Neuronal stem cell (in vitro differentiated cells): ENCODE measurements around the gene RTL1.
A peak's percentile ranks its signal among the peaks of the same experiment; 100 is the strongest.

Experiments used
- DNase-seq: peaks from one replicate; pipeline ENCODE4 v3.0.0-alpha.2; 2013; ENCODE audit warnings: low spot score
- H2AFZ ChIP-seq: one replicate; pipeline ENCODE4 v1.6.1; 2013; ENCODE audit warnings: mild to moderate bottlenecking, low read length, inconsistent platforms
- H2AK5ac ChIP-seq: 2 replicates; pipeline ENCODE4 v1.6.1; 2013; ENCODE audit warnings: low read depth, mild to moderate bottlenecking, inconsistent platforms, low read length, moderate library complexity, mixed read lengths
- H2BK120ac ChIP-seq: 2 replicates; pipeline ENCODE4 v1.6.1; 2013; ENCODE audit warnings: low read depth, mild to moderate bottlenecking, inconsistent platforms, low read length, moderate library complexity, mixed read lengths
- H2BK12ac ChIP-seq: one replicate; pipeline ENCODE4 v1.6.1; 2013; ENCODE audit warnings: low read length, inconsistent platforms
- H2BK15ac ChIP-seq: 2 replicates; pipeline ENCODE4 v1.6.1; 2013; ENCODE audit warnings: mild to moderate bottlenecking, low read length, inconsistent platforms, mixed read lengths
- H2BK5ac ChIP-seq: one replicate; pipeline ENCODE4 v1.6.1; 2013; ENCODE audit warnings: inconsistent platforms, mild to moderate bottlenecking, low read length, moderate library complexity
- H3K14ac ChIP-seq: one replicate; pipeline ENCODE4 v1.6.1; 2013; ENCODE audit warnings: low read length, inconsistent platforms
- H3K18ac ChIP-seq: 2 replicates; pipeline ENCODE4 v1.6.1; 2013; ENCODE audit warnings: low read length, inconsistent platforms
- H3K23ac ChIP-seq: 2 replicates; pipeline ENCODE4 v1.6.1; 2013; ENCODE audit warnings: low read depth, mild to moderate bottlenecking, mixed read lengths, low read length, inconsistent platforms; ENCODE audit not compliant: poor library complexity
- H3K27ac ChIP-seq: replicated peaks from 3 replicates; pipeline ENCODE4 v1.5.1; 2013; ENCODE audit warnings: low read length, inconsistent platforms
- H3K27me3 ChIP-seq, 3 experiments: 2 replicates each; pipeline ENCODE4 v1.6.1; 2013; ENCODE audit warnings: low read length in 3 of 3, mild to moderate bottlenecking in 2 of 3, inconsistent platforms in 1 of 3, low read depth in 1 of 3, mixed read lengths in 1 of 3, moderate library complexity in 1 of 3; ENCODE audit not compliant: control insufficient read depth in 3 of 3, insufficient read depth in 3 of 3
- H3K36me3 ChIP-seq, 2 donors: replicated peaks in 1 of 2; 2 replicates each; pipeline ENCODE4 v1.6.1; 2013; ENCODE audit warnings: low read length in 2 of 2; ENCODE audit not compliant: control insufficient read depth in 2 of 2, insufficient read depth in 2 of 2
- H3K4ac ChIP-seq: 2 replicates; pipeline ENCODE4 v1.6.1; 2013; ENCODE audit warnings: inconsistent platforms, mild to moderate bottlenecking, low read length, moderate library complexity
- H3K4me1 ChIP-seq, 2 donors: 1 replicate in 1 of 2; 2 replicates in 1 of 2; pipeline ENCODE4 v1.6.1; 2013; ENCODE audit warnings: low read length in 2 of 2, low read depth in 1 of 2; ENCODE audit not compliant: control insufficient read depth in 2 of 2, insufficient read depth in 1 of 2
- H3K4me2 ChIP-seq: one replicate; pipeline ENCODE4 v1.6.1; 2013; ENCODE audit warnings: mild to moderate bottlenecking, low read length, inconsistent platforms; ENCODE audit not compliant: insufficient read depth, poor library complexity, severe bottlenecking
- H3K4me3 ChIP-seq, 2 donors: 2 replicates each; pipeline ENCODE4 v1.5.1; 2013; ENCODE audit warnings: low read length in 2 of 2, mild to moderate bottlenecking in 2 of 2, inconsistent platforms in 1 of 2, moderate library complexity in 1 of 2
- H3K79me1 ChIP-seq: one replicate; pipeline ENCODE4 v1.6.1; 2013; ENCODE audit warnings: low read depth, mild to moderate bottlenecking, inconsistent platforms, low read length, moderate library complexity
- H3K9ac ChIP-seq: one replicate; pipeline ENCODE4 v1.6.1; 2013; ENCODE audit warnings: mild to moderate bottlenecking, low read depth, low read length, inconsistent platforms; ENCODE audit not compliant: poor library complexity
- H3K9me3 ChIP-seq, 2 donors: replicated peaks in 1 of 2; 2 replicates each; pipeline versions ENCODE3 to v1.6.1; 2013; ENCODE audit warnings: low read length in 2 of 2, mild to moderate bottlenecking in 2 of 2, inconsistent platforms in 1 of 2, low read depth in 1 of 2, mixed read lengths in 1 of 2, moderate library complexity in 1 of 2; ENCODE audit not compliant: control insufficient read depth in 2 of 2, insufficient read depth in 1 of 2
- H4K8ac ChIP-seq: one replicate; pipeline ENCODE4 v1.6.1; 2013; ENCODE audit warnings: low read depth, mild to moderate bottlenecking, inconsistent platforms, low read length, moderate library complexity
- H4K91ac ChIP-seq: one replicate; pipeline ENCODE4 v1.6.1; 2013; ENCODE audit warnings: low read length, low read depth, mild to moderate bottlenecking, inconsistent platforms; ENCODE audit not compliant: poor library complexity
- WGBS, 2 donors: extraction: QIAGEN DNeasy Blood & Tissue Kit; methylation state at CpG; one replicate each; pipeline ENCODE4 v1.1.7; 2013; ENCODE audit warnings: missing lambda C conversion rate in 2 of 2, mixed read lengths in 1 of 2; ENCODE audit not compliant: insufficient read length in 2 of 2, insufficient replicate concordance in 1 of 2; ENCODE audit errors: extremely low coverage in 2 of 2; 5-methylcytosine and 5-hydroxymethylcytosine counted together

The RTL1 gene

DNA sequence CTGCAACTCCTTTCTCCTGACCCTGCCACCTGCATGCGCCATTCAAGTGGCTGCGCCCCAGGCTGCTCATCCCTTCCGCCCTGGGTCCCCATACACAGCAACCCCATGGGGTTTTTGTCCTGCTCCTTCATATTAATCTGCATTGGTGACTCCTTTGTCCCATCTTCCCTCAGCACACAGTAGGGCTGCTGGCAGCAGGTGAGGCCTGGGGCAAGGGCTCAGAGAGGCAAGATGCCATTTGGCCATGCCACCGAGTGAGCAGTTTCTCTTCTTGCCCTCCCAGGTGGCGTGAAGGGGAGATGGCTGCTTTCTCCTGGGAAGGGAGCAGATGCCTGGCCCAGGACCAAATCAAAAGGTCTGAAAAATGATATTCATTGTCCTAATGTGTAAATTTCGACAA lies 9.1 kb downstream of the RTL1 start:
- no peak overlapping the region for H2BK5ac ChIP-seq
- H3K9me3 ChIP-seq = no peaks in the 10 kb centered on the region
- H3K14ac ChIP-seq = no peak overlapping the region
- no peak overlapping the region for H3K4me2 ChIP-seq
- H3K4ac ChIP-seq = peak overlapping the region; percentile 38
- peak overlapping the region; percentile 96 for H4K91ac ChIP-seq
- H3K79me1 ChIP-seq = no peaks in the 10 kb centered on the region
- no peak overlapping the region for H3K9ac ChIP-seq
- peaks cover 11 to 33% of the 10 kb centered on the region in 2 donors for H3K4me1 ChIP-seq
- no CpG with 5 or more reads among the region's 6 CpGs for WGBS, 2 donors
- no peak overlapping the region for H3K27ac ChIP-seq
- DNase-seq = no peak
- no peak overlapping the region for H4K8ac ChIP-seq
- H2BK15ac ChIP-seq = no peak overlapping the region
- peaks cover 0 to 2% of the 10 kb centered on the region in 2 donors for H3K36me3 ChIP-seq
- H2AK5ac ChIP-seq = peak overlapping the region; percentile 97
- no peak overlapping the region for H3K23ac ChIP-seq
- peak overlapping the region; percentile 96 for H3K18ac ChIP-seq
- no peaks in the 10 kb centered on the region for H3K27me3 ChIP-seq
- H2BK12ac ChIP-seq = no peak overlapping the region
- H3K4me3 ChIP-seq = no peak overlapping the region
- H2BK120ac ChIP-seq = peak overlapping the region; percentile 90
- H2AFZ ChIP-seq = no peak overlapping the region

DNA sequence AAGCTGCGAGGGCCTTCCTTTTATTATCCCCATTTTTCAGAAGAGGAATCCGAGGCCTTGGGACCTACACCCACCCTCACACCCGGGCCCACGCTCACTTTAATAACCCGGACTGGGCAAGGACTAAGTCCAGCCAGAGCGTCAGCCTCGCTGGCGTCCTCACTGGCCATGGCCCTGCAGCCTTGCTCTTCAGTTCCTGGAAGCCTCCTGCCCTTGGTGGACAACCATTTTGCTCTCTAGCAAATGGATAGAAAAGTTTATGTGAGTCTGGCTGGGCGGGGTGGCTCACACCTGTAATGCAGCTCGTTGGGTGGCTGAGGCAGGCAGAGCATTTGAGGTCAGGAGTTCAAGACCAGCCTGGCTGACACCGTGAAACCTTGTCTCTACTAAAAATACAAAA lies 9.8 kb downstream of the RTL1 start:
- DNase-seq = no peak

DNA sequence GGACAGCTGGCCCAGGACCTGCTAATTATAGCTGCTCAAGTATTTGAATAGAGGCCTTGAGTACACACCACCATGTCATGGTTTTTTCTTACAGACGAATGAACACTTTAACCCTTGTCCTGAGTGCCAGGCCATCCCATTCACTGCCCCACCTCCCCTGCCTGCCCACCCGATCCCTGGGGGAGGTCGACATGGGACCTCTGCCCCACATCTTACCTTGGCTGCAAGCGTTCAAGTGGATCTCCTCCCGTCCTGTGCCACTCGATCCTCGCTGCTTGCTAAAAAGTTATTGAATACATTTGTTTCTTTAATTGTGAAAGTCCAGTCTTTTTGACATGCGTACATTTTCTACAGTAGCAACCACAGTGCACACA lies 10.3 kb downstream of the RTL1 start:
- H4K8ac ChIP-seq = no peak overlapping the region
- H3K4me2 ChIP-seq = no peak overlapping the region
- H3K4me1 ChIP-seq = peaks cover 12 to 23% of the 10 kb centered on the region in 2 donors
- H3K18ac ChIP-seq = peak overlapping the region; percentile 60
- no peak for DNase-seq
- H3K14ac ChIP-seq = no peak overlapping the region
- H3K4ac ChIP-seq = no peak overlapping the region
- H3K4me3 ChIP-seq = no peak overlapping the region
- H3K23ac ChIP-seq = no peak overlapping the region
- H3K9me3 ChIP-seq = no peaks in the 10 kb centered on the region
- H4K91ac ChIP-seq = peak overlapping the region; percentile 60
- H3K27me3 ChIP-seq = no peaks in the 10 kb centered on the region
- peaks cover 0 to 2% of the 10 kb centered on the region in 2 donors for H3K36me3 ChIP-seq
- H3K27ac ChIP-seq = no peak overlapping the region
- no CpG with 5 or more reads among the region's 8 CpGs for WGBS, 2 donors
- peak overlapping the region; percentile 88 for H2BK5ac ChIP-seq
- H2BK12ac ChIP-seq = no peak overlapping the region
- peak overlapping the region; percentile 13 for H2BK15ac ChIP-seq
- no peaks in the 10 kb centered on the region for H3K79me1 ChIP-seq
- H2AK5ac ChIP-seq = peak overlapping the region; percentile 82
- peak overlapping the region; percentile 22 for H2BK120ac ChIP-seq
- H3K9ac ChIP-seq = no peak overlapping the region
- no peak overlapping the region for H2AFZ ChIP-seq

More for the DNA sequence above, 9.8 kb downstream of the RTL1 start:
- Histone ChIP-seq H3K27me3 (no peaks in the 10 kb centered on the region), H2BK15ac (peak overlapping the region; percentile 13), H3K4me2 (no peak overlapping the region), H4K8ac (no peak overlapping the region), H3K4me3 (no peak overlapping the region), H3K9me3 (no peaks in the 10 kb centered on the region), H2BK12ac (peak overlapping the region; percentile 98), H3K9ac (no peak overlapping the region), H3K23ac (no peak overlapping the region), H3K27ac (no peak overlapping the region), H2BK5ac (peak overlapping the region; percentile 8), H4K91ac (peak overlapping the region; percentile 38), H2AK5ac (peak overlapping the region; percentile 82), H3K4me1 (peaks cover 11 to 26% of the 10 kb centered on the region in 2 donors), H3K4ac (no peak overlapping the region), H3K79me1 (no peaks in the 10 kb centered on the region), H2AFZ (no peak overlapping the region), H3K18ac (peak overlapping the region; percentile 85), H3K14ac (no peak overlapping the region), H2BK120ac (peak overlapping the region; percentile 22), H3K36me3 (peaks cover 0 to 2% of the 10 kb centered on the region in 2 donors)
- no CpG with 5 or more reads among the region's 11 CpGs for WGBS, 2 donors

DNA sequence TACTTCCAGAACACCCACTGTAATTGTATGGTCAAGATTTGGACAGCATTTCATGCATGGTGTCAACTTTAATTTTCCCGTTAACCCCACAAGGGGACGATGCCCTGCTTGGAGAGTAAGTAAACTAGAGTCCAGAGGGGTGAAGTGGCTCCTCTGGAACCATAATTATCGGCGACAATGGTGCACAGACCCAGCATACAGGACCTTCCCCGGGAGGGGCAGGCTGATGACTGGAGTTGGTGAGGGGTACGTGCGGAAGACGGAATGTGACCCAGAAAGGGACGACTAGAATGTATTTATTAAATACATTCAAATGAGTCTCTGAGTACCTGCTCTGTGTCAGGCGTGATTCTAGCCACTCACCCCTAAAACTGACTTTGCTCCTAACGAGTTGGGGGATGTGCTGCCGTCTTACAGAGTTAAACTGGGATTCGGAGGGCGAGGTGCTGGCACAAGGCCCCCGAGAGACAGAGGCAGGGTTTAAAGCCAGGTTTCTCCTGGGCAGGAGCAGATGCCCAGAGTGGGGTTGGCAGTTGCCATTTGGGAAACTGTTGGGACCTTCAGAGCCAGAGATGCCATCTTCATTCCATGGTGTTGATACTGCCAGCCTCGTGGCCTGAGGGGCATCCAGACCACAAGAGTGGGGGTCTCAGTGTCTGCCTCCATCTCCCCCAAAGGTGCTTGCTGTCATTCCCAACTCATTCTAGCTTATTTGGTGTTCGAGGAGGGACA lies 10.9 kb downstream of the RTL1 start:
- no peak for DNase-seq
- H2BK12ac ChIP-seq = peak overlapping the region; percentile 51
- H3K9me3 ChIP-seq = no peaks in the 10 kb centered on the region
- no peak overlapping the region for H3K14ac ChIP-seq
- peak overlapping the region; percentile 60 for H4K91ac ChIP-seq
- H2BK15ac ChIP-seq = peak overlapping the region; percentile 57
- H2BK120ac ChIP-seq = peak overlapping the region; percentile 25
- peak overlapping the region; percentile 82 for H2AK5ac ChIP-seq
- no peaks in the 10 kb centered on the region for H3K27me3 ChIP-seq
- H3K9ac ChIP-seq = no peak overlapping the region
- H2BK5ac ChIP-seq = peak overlapping the region; percentile 88
- H3K79me1 ChIP-seq = no peaks in the 10 kb centered on the region
- H3K36me3 ChIP-seq = peaks cover 0 to 2% of the 10 kb centered on the region in 2 donors
- H3K18ac ChIP-seq = peak overlapping the region; percentile 64
- no peak overlapping the region for H2AFZ ChIP-seq
- H3K27ac ChIP-seq = no peak overlapping the region
- no peak overlapping the region for H3K23ac ChIP-seq
- H4K8ac ChIP-seq = no peak overlapping the region
- peaks cover 12 to 24% of the 10 kb centered on the region in 2 donors for H3K4me1 ChIP-seq
- no peak overlapping the region for H3K4me2 ChIP-seq
- H3K4ac ChIP-seq = no peak overlapping the region
- no CpG with 5 or more reads among the region's 17 CpGs for WGBS, 2 donors
- H3K4me3 ChIP-seq = no peak overlapping the region
